ENCODE results near the gene JMJD8. TPM values are rescaled to one million over a fixed set of nuclear protein-coding genes. Genes with fewer than 3 reads are reported as not detected.

The JMJD8 gene
- total RNA-seq, 1 donor from 2014 or later, result 26.1 TPM

GRCh38 chr16:651844-652243, 32.3 kb downstream of the JMJD8 start:
- H3K4me3 Mint-ChIP-seq (ENCODE audit: unreplicated experiment), result no peak overlapping the region
- no peaks in the 10 kb centered on the region for H3K9me3 Mint-ChIP-seq (ENCODE audit: unreplicated experiment)
- H3K4me1 Mint-ChIP-seq (ENCODE audit: low read depth, unreplicated experiment), result no peaks in the 10 kb centered on the region
- H3K27ac Mint-ChIP-seq (ENCODE audit: unreplicated experiment), result no peak overlapping the region
- no peak for TF ChIP-seq CTCF (IDR thresholded peaks at IDR 0.05; ENCODE audit: partially characterized antibody, unreplicated experiment)
- H3K36me3 Mint-ChIP-seq (ENCODE audit: unreplicated experiment), result no peaks in the 10 kb centered on the region
- no peak for DNase-seq
- H3K27me3 Mint-ChIP-seq (ENCODE audit: unreplicated experiment), result no peaks in the 10 kb centered on the region

GRCh38 chr16:649631-650030, 34.5 kb downstream of the JMJD8 start:
- no peak for TF ChIP-seq CTCF (IDR thresholded peaks at IDR 0.05; ENCODE audit: partially characterized antibody, unreplicated experiment)

GRCh38 chr16:648781-649589, 35.1 kb downstream of the JMJD8 start, which contains the start of gene WDR90:
Gene WDR90 (plus strand): TSS chr16:649365. CDS start chr16:649417, 52 bp downstream.
- Mint-ChIP-seq H3K36me3 (ENCODE audit: unreplicated experiment) (no peaks in the 10 kb centered on the region), H3K4me3 (ENCODE audit: unreplicated experiment) (peak within 1 kb of the TSS; percentile 75), H3K4me1 (ENCODE audit: low read depth, unreplicated experiment) (no peaks in the 10 kb centered on the region), H3K9me3 (ENCODE audit: unreplicated experiment) (peaks cover 2% of the 10 kb centered on the region), H3K27ac (ENCODE audit: unreplicated experiment) (no peak within 1 kb of the TSS), H3K27me3 (ENCODE audit: unreplicated experiment) (no peaks in the 10 kb centered on the region)
- DNase-seq, result peak; percentile 95
- TF ChIP-seq CTCF (IDR thresholded peaks at IDR 0.05; ENCODE audit: partially characterized antibody, unreplicated experiment), result no peak

More at GRCh38 chr16:649631-650030, 34.5 kb downstream of the JMJD8 start:
- H3K4me3 Mint-ChIP-seq (ENCODE audit: unreplicated experiment), result peak overlapping the region; percentile 69
- H3K9me3 Mint-ChIP-seq (ENCODE audit: unreplicated experiment), result no peaks in the 10 kb centered on the region
- H3K36me3 Mint-ChIP-seq (ENCODE audit: unreplicated experiment), result no peaks in the 10 kb centered on the region
- DNase-seq, result no peak
- H3K4me1 Mint-ChIP-seq (ENCODE audit: low read depth, unreplicated experiment), result no peaks in the 10 kb centered on the region
- H3K27ac Mint-ChIP-seq (ENCODE audit: unreplicated experiment), result no peak overlapping the region
- no peaks in the 10 kb centered on the region for H3K27me3 Mint-ChIP-seq (ENCODE audit: unreplicated experiment)

GRCh38 chr16:648071-648780, 35.9 kb downstream of the JMJD8 start:
- no peak for TF ChIP-seq CTCF (IDR thresholded peaks at IDR 0.05; ENCODE audit: partially characterized antibody, unreplicated experiment)
- Mint-ChIP-seq H3K36me3 (ENCODE audit: unreplicated experiment) (no peaks in the 10 kb centered on the region), H3K27ac (ENCODE audit: unreplicated experiment) (no peak overlapping the region), H3K4me1 (ENCODE audit: low read depth, unreplicated experiment) (no peaks in the 10 kb centered on the region), H3K27me3 (ENCODE audit: unreplicated experiment) (no peaks in the 10 kb centered on the region), H3K9me3 (ENCODE audit: unreplicated experiment) (peaks cover 3% of the 10 kb centered on the region), H3K4me3 (ENCODE audit: unreplicated experiment) (peak overlapping the region; percentile 75)
- no peak for DNase-seq

Data from glutamatergic neuron (in vitro differentiated cells).